C4-2B (cell line): ENCODE measurements around the gene MSI1.

Experiments used
- H3K27ac ChIP-seq: fragments of 450-650 bp; 2 replicates; pipeline ENCODE4 v1.5.1; 2017
- ZFX ChIP-seq: fragments of 450-650 bp; IDR thresholded peaks from 2 replicates; pipeline ENCODE4 v1.6.1; 2017
- TF ChIP-seq, protein P1 (sequence below): fragments of 450-650 bp; conservative IDR thresholded peaks from 2 replicates; pipeline ENCODE4 v1.5.1; 2017; ENCODE audit warnings: mild to moderate bottlenecking

MSI1 gene

DNA sequence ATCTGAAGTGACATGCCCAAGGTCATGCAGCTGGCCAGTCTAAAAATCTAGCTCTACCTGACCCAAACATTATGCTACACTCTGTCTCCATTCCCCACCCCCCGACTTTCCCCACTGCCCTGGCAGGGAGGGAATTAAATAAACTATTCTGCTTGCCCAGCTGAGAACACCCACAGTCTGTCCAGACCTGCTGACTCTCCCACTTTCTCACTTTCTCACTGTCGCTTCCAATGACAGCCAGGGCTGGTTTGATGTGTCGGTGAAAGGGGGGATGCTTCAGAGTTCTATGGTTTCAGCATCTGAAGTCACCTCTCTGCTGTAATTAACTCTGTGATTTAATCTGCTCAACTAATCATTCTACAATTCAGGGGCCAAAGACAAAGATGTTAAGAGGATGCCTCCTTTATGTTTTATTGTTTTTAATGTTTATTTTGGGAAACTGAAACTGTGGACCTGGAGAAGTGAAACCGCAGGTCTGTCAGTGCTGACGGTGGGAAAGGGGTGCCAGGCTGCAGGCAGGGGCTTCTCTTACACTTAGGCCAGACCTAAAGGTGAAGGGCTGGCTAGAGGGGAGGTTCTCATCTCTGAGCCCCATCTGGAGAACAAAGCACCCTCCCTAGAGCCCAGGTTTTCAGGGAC lies 8.1 kb upstream of the MSI1 start:
- TF ChIP-seq, protein P1, sequence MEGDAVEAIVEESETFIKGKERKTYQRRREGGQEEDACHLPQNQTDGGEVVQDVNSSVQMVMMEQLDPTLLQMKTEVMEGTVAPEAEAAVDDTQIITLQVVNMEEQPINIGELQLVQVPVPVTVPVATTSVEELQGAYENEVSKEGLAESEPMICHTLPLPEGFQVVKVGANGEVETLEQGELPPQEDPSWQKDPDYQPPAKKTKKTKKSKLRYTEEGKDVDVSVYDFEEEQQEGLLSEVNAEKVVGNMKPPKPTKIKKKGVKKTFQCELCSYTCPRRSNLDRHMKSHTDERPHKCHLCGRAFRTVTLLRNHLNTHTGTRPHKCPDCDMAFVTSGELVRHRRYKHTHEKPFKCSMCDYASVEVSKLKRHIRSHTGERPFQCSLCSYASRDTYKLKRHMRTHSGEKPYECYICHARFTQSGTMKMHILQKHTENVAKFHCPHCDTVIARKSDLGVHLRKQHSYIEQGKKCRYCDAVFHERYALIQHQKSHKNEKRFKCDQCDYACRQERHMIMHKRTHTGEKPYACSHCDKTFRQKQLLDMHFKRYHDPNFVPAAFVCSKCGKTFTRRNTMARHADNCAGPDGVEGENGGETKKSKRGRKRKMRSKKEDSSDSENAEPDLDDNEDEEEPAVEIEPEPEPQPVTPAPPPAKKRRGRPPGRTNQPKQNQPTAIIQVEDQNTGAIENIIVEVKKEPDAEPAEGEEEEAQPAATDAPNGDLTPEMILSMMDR = no peak
- no peak for TF ChIP-seq ZFX
- no peak overlapping the region for H3K27ac ChIP-seq

DNA sequence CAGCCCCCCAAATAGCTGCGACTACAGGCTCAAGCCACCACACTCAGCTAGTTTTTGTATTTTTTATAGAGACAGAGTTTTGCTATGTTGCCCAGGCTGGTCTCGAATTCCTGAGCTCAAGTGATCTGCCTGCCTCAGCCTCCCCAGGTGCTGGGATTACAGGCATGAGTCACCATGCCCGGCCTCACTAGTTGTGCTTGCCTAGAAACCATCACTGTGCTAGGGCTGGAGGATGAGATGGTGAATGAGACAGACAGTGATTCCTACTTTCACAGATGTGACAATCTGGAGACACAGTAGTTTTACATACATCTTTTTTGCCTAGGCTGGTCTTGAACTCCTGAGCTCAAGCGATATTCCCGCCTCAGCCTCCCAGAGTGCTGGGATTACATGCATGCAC lies 7.5 kb upstream of the MSI1 start:
- TF ChIP-seq, protein P1 = no peak
- no peak for TF ChIP-seq ZFX
- H3K27ac ChIP-seq = no peak overlapping the region

DNA sequence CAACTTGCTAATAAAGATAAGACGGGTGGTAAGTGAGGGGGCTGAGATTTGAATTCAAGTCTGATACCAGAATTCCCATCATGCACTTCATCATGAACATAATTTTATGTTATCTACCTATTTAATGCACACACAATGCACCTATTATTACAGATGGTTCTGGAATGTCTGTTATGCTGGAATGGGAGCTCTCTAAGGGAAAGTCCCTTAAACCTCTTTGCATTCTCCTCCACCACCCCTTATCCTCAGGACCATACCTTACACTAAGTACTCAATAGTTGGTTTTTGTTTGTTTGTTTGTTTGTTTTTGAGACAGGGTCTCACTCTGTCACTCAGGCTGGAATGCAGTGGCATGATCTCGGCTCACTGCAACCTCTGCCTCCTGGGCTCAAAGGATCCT lies 7.0 kb upstream of the MSI1 start:
- TF ChIP-seq, protein P1 = no peak
- TF ChIP-seq ZFX = no peak
- H3K27ac ChIP-seq = no peak overlapping the region

DNA sequence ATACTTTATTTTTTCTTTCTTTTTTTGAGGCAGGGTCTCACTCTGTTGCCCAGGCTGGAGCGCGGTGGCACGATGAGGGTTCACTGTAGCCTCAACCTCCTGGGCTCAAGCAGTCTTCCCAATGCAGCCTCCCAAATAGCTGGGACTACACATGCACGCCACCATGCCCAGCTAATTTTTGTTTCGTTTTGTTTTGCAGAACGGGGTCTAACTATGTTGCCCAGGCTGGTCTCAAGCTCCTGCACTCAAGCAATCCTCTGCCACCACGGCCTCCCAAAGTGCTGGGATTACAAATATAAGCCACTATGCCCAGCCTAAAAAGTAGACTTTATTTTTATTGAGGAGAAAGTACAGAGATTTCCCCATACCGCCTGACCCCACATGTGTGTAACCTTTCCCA lies 4.7 kb upstream of the MSI1 start:
- TF ChIP-seq, protein P1 = no peak
- TF ChIP-seq ZFX = no peak
- H3K27ac ChIP-seq = no peak overlapping the region

DNA sequence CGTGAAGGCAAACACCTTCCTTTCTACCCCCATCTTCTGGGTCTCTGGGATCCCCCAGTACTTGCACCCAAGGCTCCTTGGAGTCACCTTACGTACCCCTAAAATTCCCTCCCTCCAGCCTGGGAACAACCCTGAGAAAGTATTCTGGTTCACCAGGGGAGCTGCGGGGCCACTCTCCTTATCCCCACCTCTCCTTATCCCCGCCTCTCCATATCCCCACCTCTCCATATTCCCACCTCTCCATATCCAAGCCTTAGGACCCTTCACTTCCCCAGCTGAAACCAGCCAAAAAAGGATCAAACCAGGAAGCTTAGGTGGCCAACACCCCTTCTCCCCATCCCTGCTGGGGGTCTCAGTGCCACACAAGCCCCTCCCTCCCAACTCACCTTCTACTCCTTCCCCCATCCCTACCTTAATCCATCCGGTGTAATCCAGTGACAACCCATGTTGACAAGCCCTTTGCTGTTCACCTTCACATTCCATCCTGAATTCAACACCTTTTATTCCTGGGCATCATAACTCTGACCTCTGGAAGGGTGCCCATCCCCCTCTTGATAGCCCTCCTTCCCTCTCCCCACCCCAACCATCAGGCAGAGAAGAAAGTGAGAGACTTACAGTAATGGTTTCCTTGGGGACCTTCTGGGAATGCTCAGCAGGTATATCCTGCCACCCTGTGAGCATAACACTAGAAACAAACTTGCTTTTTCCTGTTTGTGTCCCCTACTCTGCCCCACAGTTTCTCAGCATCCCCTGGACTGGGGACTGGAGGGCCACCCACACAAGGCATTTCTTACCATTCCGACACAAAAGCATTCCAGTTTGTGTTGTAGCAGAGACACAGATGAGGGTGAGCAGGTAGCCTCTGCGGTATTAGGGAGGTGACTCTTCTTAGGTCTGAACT lies 1.6 kb upstream of the MSI1 start:
- H3K27ac ChIP-seq = no peak overlapping the region
- TF ChIP-seq, protein P1 = no peak
- TF ChIP-seq ZFX = no peak

DNA sequence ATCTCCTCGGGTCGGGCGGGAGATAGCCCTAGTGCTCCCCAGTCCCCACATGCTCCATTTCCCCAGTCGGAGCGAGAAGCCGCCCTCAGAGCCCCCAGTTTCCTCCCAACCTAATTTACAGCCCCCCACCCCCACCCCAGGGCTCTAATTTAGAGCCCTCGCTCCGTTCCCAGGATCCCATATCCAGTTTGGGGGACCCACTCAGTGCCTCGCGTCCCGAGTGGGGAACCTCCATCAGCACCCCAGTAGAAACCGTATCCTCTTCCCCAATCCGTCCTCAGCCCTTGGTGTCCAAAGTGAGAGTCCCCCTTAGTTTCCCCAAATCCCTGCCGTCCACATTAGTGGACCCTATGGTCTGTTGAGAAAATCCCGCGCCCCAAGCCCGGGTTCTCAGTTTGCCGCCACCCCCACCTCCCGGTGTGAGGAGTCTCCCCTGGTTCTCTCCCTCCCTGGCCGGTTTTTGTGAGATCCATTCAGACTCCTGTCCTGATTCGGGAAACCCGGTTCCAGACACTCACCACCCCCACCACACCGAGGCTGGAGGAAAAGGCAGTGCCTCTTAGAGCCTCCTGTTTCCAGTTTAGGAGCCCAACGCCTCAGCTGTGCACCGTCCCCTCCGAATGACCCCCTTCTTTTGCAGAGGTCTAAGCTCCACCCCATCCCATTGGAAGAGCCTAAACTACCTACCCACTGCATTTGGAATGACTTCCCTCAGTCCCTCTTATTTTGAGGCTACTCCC lies 809 bp upstream of the MSI1 start:
- no peak overlapping the region for H3K27ac ChIP-seq
- TF ChIP-seq, protein P1 = no peak
- TF ChIP-seq ZFX = no peak
